Spleen (tissue), 11 donors: ENCODE results near the gene SLC9A8. TPM values are rescaled to one million over a fixed set of nuclear protein-coding genes. Genes with fewer than 3 reads are reported as not detected.

Source experiments
- DNase-seq: peaks from one replicate; pipeline ENCODE4 v3.0.0-alpha.2; 2020
- H3K27ac ChIP-seq, 8 donors: fragments of 200-600 bp; sonication (generic) in 7 of 8; 1 replicate in 4 of 8; 2 replicates in 4 of 8; pipeline versions ENCODE4 v1.5.0 to v1.8.0; 2016 to 2021; ENCODE audit warnings: inconsistent platforms in 4 of 8, mild to moderate bottlenecking in 4 of 8, moderate library complexity in 1 of 8
- H3K27me3 ChIP-seq, 7 donors: fragments of 200-600 bp; sonication (generic) in 6 of 7; replicated peaks in 1 of 7; 1 replicate in 4 of 7; 2 replicates in 3 of 7; pipeline versions ENCODE4 v1.5.0 to v1.8.0; 2016 to 2021; ENCODE audit warnings: inconsistent platforms in 3 of 7, mild to moderate bottlenecking in 1 of 7
- H3K36me3 ChIP-seq, 6 donors: fragments of 200-600 bp; sonication (generic) in 5 of 6; 1 replicate in 4 of 6; 2 replicates in 2 of 6; pipeline versions ENCODE4 v1.5.0 to v1.8.0; 2016 to 2021; ENCODE audit warnings: inconsistent platforms in 2 of 6
- H3K4me1 ChIP-seq, 6 donors: fragments of 200-600 bp; sonication (generic) in 5 of 6; 1 replicate in 3 of 6; 2 replicates in 3 of 6; pipeline versions ENCODE4 v1.5.0 to v1.8.0; 2016 to 2021; ENCODE audit warnings: inconsistent platforms in 3 of 6
- H3K4me3 ChIP-seq, 8 donors: fragments of 200-600 bp; sonication (generic) in 7 of 8; 1 replicate in 4 of 8; 2 replicates in 4 of 8; pipeline versions ENCODE4 v1.5.0 to v1.8.0; 2016 to 2021; ENCODE audit warnings: inconsistent platforms in 4 of 8, mild to moderate bottlenecking in 4 of 8, moderate library complexity in 2 of 8
- H3K9me3 ChIP-seq, 8 donors: fragments of 200-600 bp; sonication (generic) in 7 of 8; 1 replicate in 4 of 8; 2 replicates in 4 of 8; pipeline versions ENCODE4 v1.5.0 to v1.8.0; 2016 to 2021; ENCODE audit warnings: inconsistent platforms in 4 of 8
- CTCF ChIP-seq, 11 experiments: fragments of 200-600 bp in 7 of 11; fragments of 450-650 bp in 4 of 11; sonication (generic) in 4 of 11; IDR thresholded peaks in 8 of 11; conservative IDR thresholded peaks in 3 of 11; 1 replicate in 7 of 11; 2 replicates in 4 of 11; pipeline versions ENCODE4 v1.4.0 to v1.8.0; 2016 to 2021; ENCODE audit warnings: antibody characterized with exemption in 11 of 11, inconsistent platforms in 4 of 11, mild to moderate bottlenecking in 1 of 11
- POLR2A ChIP-seq, 3 donors: fragments of 450-650 bp; IDR thresholded peaks; one replicate each; pipeline ENCODE4 v1.5.1; 2017; ENCODE audit warnings: antibody characterized with exemption in 3 of 3, mild to moderate bottlenecking in 1 of 3
- POLR2AphosphoS5 ChIP-seq, 3 donors: sonication (generic); formaldehyde crosslinking; IDR thresholded peaks; one replicate each; pipeline ENCODE4 v1.5.1; 2017; ENCODE audit warnings: antibody characterized with exemption in 3 of 3
- WGBS, 5 donors: extraction: QIAGEN DNeasy Blood & Tissue Kit in 3 of 5; methylation state at CpG; one replicate each; pipeline versions ENCODE4 v1.1.5 to v1.1.7; 2013 to 2018; 5-methylcytosine and 5-hydroxymethylcytosine counted together
- intact Hi-C: fragments of 100-400 bp; cut with DNase I; formaldehyde crosslinking; loops from one replicate; pipeline ENCODE4 v1.15.0; 2023; ENCODE audit warnings: low total_unique reads
- polyA plus RNA-seq, 3 donors: library from polyadenylated mRNA; stranded (reverse); fragments of 200-250 nt; gene quantifications; one replicate each; pipeline ENCODE4 v1.2.1, GENCODE V29; 2013
- total RNA-seq, 7 donors: library from RNA; depleted of rRNA in 3 of 7; stranded (reverse); fragments of >200 nt in 3 of 7; fragmentation: NEBNext Ultra II Directional in 4 of 7; extraction: Animal tissue kit (Norgen Biotek cat#: 25700) in 4 of 7; gene quantifications; one replicate each; pipeline versions ENCODE4 v1.1.0 to v1.2.1, GENCODE V29; 2016 to 2021
- donor health status: healthy with polysubstance abuse.
- donor health status: DM: no; HTN: no; CAD: no; lungs with moderate emphysema.
- donor health status: DM: no; HTN: no; CAD: no.
- donor health status: Bipolar disorder and iron deficiency.
- donor health status: healthy.
- donor health status: DM: no; HTN: no; CAD: no.
- donor health status: DM: yes; HTN: yes; CAD: no.

Gene SLC9A8
- total and polyA plus RNA-seq, 10 donors: 4.6 to 35.3 (median 22.3) TPM

DNA sequence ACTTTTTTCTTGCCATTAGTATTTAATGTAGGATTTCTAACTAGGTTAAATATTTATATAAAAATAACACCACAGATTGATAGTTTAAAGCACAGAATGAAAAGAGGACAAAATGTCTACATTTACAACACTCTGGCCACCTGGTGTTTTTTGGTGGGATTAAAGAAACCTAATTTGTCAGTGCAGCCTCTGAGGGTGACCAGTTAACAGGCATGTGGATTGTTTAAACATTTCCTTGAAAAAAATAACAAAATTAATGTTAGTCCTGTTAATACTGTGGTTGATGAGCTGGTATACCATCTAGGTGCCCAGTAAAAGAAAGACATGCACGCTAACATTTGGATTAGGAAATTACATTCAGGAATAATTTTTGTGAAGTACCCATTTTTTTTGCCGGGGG lies 8.8 kb downstream of the SLC9A8 start:
- peak overlapping the region in 7 of 8 donors; percentile 42 to 81 (median 60) for H3K27ac ChIP-seq
- 85 to 95% (median 86%) methylated on average over 2 of the region's 2 CpGs for WGBS, 5 donors
- TF ChIP-seq POLR2AphosphoS5 (IDR thresholded peaks at IDR 0.05): no peak
- TF ChIP-seq POLR2A (IDR thresholded peaks at IDR 0.05): no peak

GRCh38 chr20:49821870-49822331 lies 9.3 kb downstream of the SLC9A8 start:
- Histone ChIP-seq H3K4me3 (no peak overlapping the region), H3K4me1 (peaks cover 27 to 90% (median 42%) of the 10 kb centered on the region in 6 donors), H3K27ac (peak overlapping the region in 7 of 8 donors; percentile 42 to 81 (median 60)), H3K9me3 (no peaks in the 10 kb centered on the region), H3K27me3 (no peaks in the 10 kb centered on the region), H3K36me3 (peaks cover 0 to 93% (median 38%) of the 10 kb centered on the region in 6 donors)
- TF ChIP-seq CTCF (IDR thresholded peaks at IDR 0.05 in 8 of 11, conservative IDR thresholded peaks at IDR 0.05 in 3 of 11) (peak in 1 of 11 experiments; percentile 13), POLR2A (IDR thresholded peaks at IDR 0.05) (no peak), POLR2AphosphoS5 (IDR thresholded peaks at IDR 0.05) (no peak)
- no peak for DNase-seq
- WGBS, 5 donors: 32 to 58% (median 39%) methylated on average over 2 of the region's 2 CpGs
- intact Hi-C loops: no loop called here

More for the DNA sequence above, 8.8 kb downstream of the SLC9A8 start:
- intact Hi-C loops: no loop called here
- no peaks in the 10 kb centered on the region for H3K9me3 ChIP-seq
- H3K36me3 ChIP-seq: peaks cover 0 to 93% (median 37%) of the 10 kb centered on the region in 6 donors
- peaks cover 27 to 93% (median 42%) of the 10 kb centered on the region in 6 donors for H3K4me1 ChIP-seq
- no peak for DNase-seq
- no peaks in the 10 kb centered on the region for H3K27me3 ChIP-seq
- H3K4me3 ChIP-seq: no peak overlapping the region

DNA sequence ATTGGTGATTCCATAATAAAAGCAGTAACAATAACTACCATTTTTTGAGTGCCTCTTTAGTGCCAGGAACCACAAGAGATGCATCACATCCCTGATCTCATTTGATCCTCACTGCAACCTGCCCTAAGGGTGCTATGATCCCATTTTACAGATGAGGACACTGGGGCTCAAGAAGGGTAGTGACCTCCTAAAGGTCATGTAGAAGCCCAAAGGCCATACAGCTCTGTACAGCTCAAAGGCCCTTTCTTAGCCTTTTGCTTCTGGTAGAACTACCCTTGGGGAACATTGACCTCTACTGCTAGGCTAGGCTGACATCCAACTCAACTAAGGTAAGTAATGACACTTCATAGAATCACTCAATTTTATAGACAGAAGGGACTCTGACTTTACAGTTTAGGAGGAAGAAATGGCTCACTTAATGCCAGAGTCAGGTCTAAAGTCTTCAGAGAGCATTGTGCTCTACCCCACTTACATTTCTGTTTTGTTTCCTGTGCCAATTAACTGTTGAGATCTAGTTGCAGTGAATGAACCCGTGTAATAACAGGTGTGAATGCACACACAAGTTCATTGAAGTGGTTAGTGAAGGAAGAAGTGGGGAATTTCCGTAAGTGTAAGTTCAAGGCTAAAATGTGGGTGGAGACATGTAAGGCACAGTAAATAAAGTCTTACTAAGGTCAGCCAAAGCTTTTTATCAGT lies 10.7 kb downstream of the SLC9A8 start:
- TF ChIP-seq POLR2A (IDR thresholded peaks at IDR 0.05) (no peak), POLR2AphosphoS5 (IDR thresholded peaks at IDR 0.05) (no peak), CTCF (IDR thresholded peaks at IDR 0.05 in 8 of 11, conservative IDR thresholded peaks at IDR 0.05 in 3 of 11) (no peak)
- no peaks in the 10 kb centered on the region for H3K27me3 ChIP-seq
- peak overlapping the region; percentile 42 to 81 (median 60) for H3K27ac ChIP-seq
- H3K36me3 ChIP-seq: peaks cover 0 to 91% (median 46%) of the 10 kb centered on the region in 6 donors
- WGBS, 5 donors: 17 to 39% (median 34%) methylated on average over 2 of the region's 2 CpGs
- DNase-seq: no peak
- intact Hi-C loops: no loop called here
- peaks cover 27 to 76% (median 38%) of the 10 kb centered on the region in 6 donors for H3K4me1 ChIP-seq
- no peaks in the 10 kb centered on the region for H3K9me3 ChIP-seq
- no peak overlapping the region for H3K4me3 ChIP-seq

GRCh38 chr20:49824206-49824605 lies 11.6 kb downstream of the SLC9A8 start:
- no peaks in the 10 kb centered on the region for H3K27me3 ChIP-seq
- no peak for DNase-seq
- peak overlapping the region in 5 of 8 donors; percentile 55 to 81 (median 61) for H3K27ac ChIP-seq
- TF ChIP-seq POLR2AphosphoS5 (IDR thresholded peaks at IDR 0.05): no peak
- no peak for TF ChIP-seq POLR2A (IDR thresholded peaks at IDR 0.05)
- no peak for TF ChIP-seq CTCF (IDR thresholded peaks at IDR 0.05 in 8 of 11, conservative IDR thresholded peaks at IDR 0.05 in 3 of 11)
- intact Hi-C loops: no loop called here
- WGBS, 5 donors: 77 to 95% (median 86%) methylated on average over 2 of the region's 2 CpGs
- H3K4me1 ChIP-seq: peaks cover 27 to 67% (median 35%) of the 10 kb centered on the region in 6 donors
- H3K4me3 ChIP-seq: no peak overlapping the region
- H3K36me3 ChIP-seq: peaks cover 0 to 91% (median 50%) of the 10 kb centered on the region in 6 donors
- H3K9me3 ChIP-seq: no peaks in the 10 kb centered on the region
